CD4-positive, alpha-beta T cell treated with Interferon alpha-2 for 1 hour (primary cell): ENCODE results near the gene OR4D1.
A peak's percentile ranks its signal among the peaks of the same experiment; 100 is the strongest.

Experiments
- DNase-seq, 2 donors: peaks; one replicate each; pipeline ENCODE4 v3.0.0-alpha.2; 2020 to 2022

The OR4D1 gene

GRCh38 chr17:58156839-58157803, 8.9 kb downstream of the OR4D1 start:
- peak; percentile 40 to 67 for DNase-seq

- no peak for DNase-seq
Measured at GRCh38 chr17:58158181-58158580, 10.0 kb downstream of the OR4D1 start.

GRCh38 chr17:58161566-58161965, 13.4 kb downstream of the OR4D1 start:
- DNase-seq: no peak

- no peak for DNase-seq
Measured at GRCh38 chr17:58165981-58166380, 17.8 kb downstream of the OR4D1 start.

- no peak for DNase-seq
Measured at GRCh38 chr17:58166682-58167081, 18.5 kb downstream of the OR4D1 start, which contains the start of gene OR4D2. TSS of gene OR4D2 (plus strand) at chr17:58166982. CDS start at chr17:58169656, 2,674 bp downstream.

GRCh38 chr17:58170622-58171021, 22.4 kb downstream of the OR4D1 start:
- DNase-seq: peak in 1 of 2 donors; percentile 27

DNA sequence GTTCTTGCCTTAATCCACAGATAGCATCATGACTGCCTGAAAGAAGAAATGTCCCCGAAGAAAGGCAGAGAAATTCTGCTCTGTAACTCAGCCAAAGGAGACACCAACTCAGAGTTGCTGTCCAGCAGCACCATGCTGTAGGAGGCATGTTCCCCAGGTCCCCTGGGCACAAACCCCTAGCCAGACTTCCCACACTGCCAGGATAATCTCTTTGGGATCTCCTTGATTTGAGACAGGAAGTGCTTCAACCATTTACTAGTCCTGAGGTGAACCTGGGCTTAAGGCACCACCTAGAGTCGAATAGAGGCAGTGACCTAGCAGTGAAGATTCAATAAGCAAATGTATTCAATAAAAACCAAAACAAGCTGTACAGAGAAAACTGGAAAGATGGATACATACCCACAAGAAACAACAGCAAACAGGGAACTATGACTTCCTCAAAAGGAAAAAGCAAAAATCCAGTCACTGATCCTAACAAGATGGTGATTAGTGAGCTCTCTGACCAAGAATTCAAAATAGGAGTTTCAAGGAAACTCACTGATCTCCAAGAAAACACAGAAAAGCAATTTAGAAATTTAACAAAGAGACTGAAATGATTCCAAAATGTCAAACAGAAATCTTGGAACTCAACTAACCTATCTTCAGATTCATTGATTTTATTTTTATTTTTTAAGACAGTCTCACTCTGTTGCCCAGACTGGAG, 24.3 kb downstream of the OR4D1 start:
- peak; percentile 36 to 76 for DNase-seq

- DNase-seq: no peak
Measured at GRCh38 chr17:58174871-58175270, 26.7 kb downstream of the OR4D1 start.

- DNase-seq: no peak
Measured at GRCh38 chr17:58176200-58176599, 28.0 kb downstream of the OR4D1 start.

DNA sequence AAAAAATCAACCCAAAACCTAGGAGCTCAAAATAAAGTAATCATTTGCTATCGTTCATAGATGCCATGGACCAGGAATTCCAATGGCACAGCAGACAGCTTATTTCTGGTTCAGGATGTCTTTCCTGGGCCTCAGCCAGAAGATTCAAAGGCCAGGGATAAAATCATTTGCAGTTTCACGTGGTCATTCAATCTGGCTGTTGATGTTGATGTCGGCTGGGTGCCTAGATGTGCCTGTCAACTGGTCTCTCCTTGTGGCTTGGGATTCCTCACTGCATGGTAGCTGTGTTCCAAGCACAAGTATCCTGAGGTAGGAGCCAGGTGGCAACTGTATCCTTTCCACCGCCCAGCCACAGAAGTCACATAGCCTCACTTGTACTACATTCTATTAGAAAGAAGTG, 33.6 kb downstream of the OR4D1 start:
- DNase-seq: no peak

GRCh38 chr17:58183514-58183913, 35.3 kb downstream of the OR4D1 start:
- DNase-seq: no peak

DNA sequence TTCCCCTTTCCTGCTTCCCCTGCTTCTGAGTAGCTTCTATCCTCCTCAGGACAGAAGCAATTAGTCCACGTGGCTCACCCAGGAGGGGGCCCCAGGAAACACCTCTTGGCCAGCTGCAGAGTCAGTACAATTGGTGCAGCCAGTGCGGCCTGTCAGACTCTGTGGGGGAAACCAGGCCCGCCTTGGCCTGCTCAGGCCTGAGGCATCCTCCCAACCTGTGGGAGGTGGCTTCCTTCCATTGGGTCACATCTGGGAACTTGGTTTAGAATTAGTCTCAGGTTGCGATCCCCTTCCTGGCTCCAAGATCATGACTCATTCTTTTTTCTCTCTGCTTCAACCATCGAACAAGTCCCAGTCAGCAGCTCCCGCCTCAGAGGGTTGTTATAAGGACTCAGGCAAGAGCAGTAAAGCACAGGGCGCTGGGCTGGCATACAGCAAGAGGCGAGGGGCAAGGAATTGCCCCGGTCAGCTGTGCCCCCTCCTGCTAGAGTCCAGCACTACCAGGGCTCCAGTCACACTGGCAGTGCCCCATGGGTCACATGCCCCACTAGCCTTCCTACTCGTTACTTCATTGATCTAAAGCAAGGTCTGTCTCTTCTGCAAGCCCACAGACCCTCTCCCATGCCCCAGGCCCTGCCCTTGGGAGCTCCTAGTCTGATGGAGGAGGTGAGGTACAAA, 36.3 kb downstream of the OR4D1 start:
- no peak for DNase-seq

- DNase-seq: no peak
Measured at GRCh38 chr17:58184986-58185761, 37.0 kb downstream of the OR4D1 start.

DNA sequence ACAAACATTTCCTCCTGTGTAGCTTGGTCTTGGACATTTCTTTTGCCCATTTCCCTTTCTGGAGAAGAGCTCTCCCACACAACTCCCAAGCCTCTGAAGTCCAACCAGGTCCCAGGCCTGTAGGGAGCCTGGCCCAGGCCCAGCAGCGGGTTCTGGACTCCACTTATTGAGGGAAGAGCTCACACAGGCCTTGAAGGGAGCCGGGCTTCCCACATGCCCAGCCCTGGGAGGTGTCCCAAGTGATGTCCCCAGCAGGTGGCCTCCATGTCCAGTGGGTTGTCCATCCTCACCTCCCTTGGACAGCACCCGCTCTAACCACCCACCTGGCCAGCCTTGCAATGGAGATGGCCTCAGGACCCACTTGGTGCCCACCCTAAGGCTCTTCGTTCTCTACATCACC, 38.4 kb downstream of the OR4D1 start:
- no peak for DNase-seq

GRCh38 chr17:58187063-58187462, 38.9 kb downstream of the OR4D1 start:
- no peak for DNase-seq

DNA sequence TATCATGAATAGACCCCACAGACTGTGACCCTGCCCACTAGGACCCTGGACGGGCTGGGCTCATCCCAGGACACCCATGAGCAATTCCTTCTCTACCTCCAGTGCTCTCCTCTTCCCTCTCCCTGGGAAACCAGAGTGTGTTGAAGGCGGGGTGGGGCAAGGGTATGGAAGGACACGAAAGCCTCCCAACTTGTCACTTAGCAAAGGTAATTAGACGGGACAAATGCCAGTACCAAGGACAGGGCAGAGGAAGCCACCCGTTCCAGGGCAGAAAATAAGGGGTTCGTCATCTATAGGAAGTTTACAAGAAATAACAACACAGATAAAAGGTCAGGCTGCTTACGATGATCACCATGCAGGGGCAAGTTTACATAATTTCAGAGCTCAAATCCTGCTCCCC, 39.5 kb downstream of the OR4D1 start:
- no peak for DNase-seq

GRCh38 chr17:58189436-58190146, 41.4 kb downstream of the OR4D1 start:
- no peak for DNase-seq

GRCh38 chr17:58191241-58191896, 43.2 kb downstream of the OR4D1 start:
- no peak for DNase-seq

DNA sequence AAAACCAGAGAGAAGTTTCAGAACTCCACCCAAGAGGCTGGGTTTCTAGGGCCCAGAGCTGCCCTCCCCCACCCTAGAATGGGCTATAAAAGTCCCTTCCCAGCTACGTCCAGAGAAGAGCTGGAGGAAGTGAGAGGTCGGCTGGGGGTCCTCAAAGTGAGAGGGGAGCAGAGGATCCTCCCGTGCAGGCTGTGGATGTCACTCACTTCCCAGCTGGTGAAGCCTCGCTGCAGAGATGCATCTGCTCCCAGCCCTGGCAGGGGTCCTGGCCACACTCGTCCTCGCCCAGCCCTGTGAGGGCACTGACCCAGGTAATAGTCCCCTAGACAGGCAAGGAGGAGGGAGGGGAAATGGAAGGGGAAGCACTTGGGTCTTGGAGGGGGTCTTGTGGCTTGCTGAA, 44.4 kb downstream of the OR4D1 start, which contains the start of gene EPX:
EPX (plus strand) TSS at position 115 of the 400 bp plus-strand sequence; CDS start at position 236, 121 bp downstream.
- no peak for DNase-seq

GRCh38 chr17:58193641-58194255, 45.6 kb downstream of the OR4D1 start:
- no peak for DNase-seq
